ENCODE measurements around the gene CFDP1. TPM values are rescaled to one million over a fixed set of nuclear protein-coding genes. Genes with fewer than 3 reads are reported as not detected.
A peak's percentile ranks its signal among the peaks of the same experiment; 100 is the strongest.

Gene CFDP1
- total RNA-seq, 1 experiment from 2014 or later = 44.7 TPM

GRCh38 chr16:75392906-75393305 is 40.4 kb downstream of the CFDP1 start:
- Mint-ChIP-seq H3K4me1 (ENCODE audit: insufficient read depth, unreplicated experiment) (peaks cover 6% of the 10 kb centered on the region), H3K27ac (ENCODE audit: low read depth, unreplicated experiment) (no peak overlapping the region), H3K27me3 (ENCODE audit: insufficient read depth, unreplicated experiment) (no peaks in the 10 kb centered on the region), H3K4me3 (ENCODE audit: unreplicated experiment) (no peak overlapping the region), H3K9me3 (ENCODE audit: unreplicated experiment) (no peaks in the 10 kb centered on the region), H3K36me3 (ENCODE audit: insufficient read depth, unreplicated experiment) (peaks cover 38% of the 10 kb centered on the region)
- DNase-seq (ENCODE audit: unreplicated experiment) = no peak
- no peak for TF ChIP-seq CTCF (IDR thresholded peaks at IDR 0.05; ENCODE audit: unreplicated experiment)
- CTCF ChIA-PET = interaction anchor here (0.7 to 7.5 kb wide), 7 partner anchors 10 to 282 kb away, joined by 3 to 81 read pairs (median 16); no protein-coding TSS in a partner anchor
- intact Hi-C loops (cut with micrococcal nuclease) = no loop called here
- BruUV-seq (replicated peaks) = TSS peak; percentile 12
- POLR2A ChIA-PET = interaction anchor here (0.6 to 3.3 kb wide), 4 partner anchors 88 to 1341 kb away, joined by 3 to 19 read pairs (median 5); no protein-coding TSS in a partner anchor

GRCh38 chr16:75390926-75391653 is 42.2 kb downstream of the CFDP1 start:
- no peak for TF ChIP-seq CTCF (IDR thresholded peaks at IDR 0.05; ENCODE audit: unreplicated experiment)
- H3K4me1 Mint-ChIP-seq (ENCODE audit: insufficient read depth, unreplicated experiment) = peaks cover 6% of the 10 kb centered on the region
- intact Hi-C loops (cut with micrococcal nuclease) = no loop called here
- ChIA-PET POLR2A (interaction anchor here (0.8 to 1.7 kb wide), 4 partner anchors 86 to 157 kb away, joined by 3 to 4 read pairs (median 3); no protein-coding TSS in a partner anchor), CTCF (interaction anchor here (0.5 to 7.5 kb wide), 10 partner anchors 9 to 192 kb away, joined by 3 to 81 read pairs (median 4); no protein-coding TSS in a partner anchor)
- DNase-seq (ENCODE audit: unreplicated experiment) = no peak
- H3K9me3 Mint-ChIP-seq (ENCODE audit: unreplicated experiment) = no peaks in the 10 kb centered on the region
- H3K27me3 Mint-ChIP-seq (ENCODE audit: insufficient read depth, unreplicated experiment) = no peaks in the 10 kb centered on the region
- no peak overlapping the region for H3K4me3 Mint-ChIP-seq (ENCODE audit: unreplicated experiment)
- peaks cover 38% of the 10 kb centered on the region for H3K36me3 Mint-ChIP-seq (ENCODE audit: insufficient read depth, unreplicated experiment)
- H3K27ac Mint-ChIP-seq (ENCODE audit: low read depth, unreplicated experiment) = no peak overlapping the region
- BruUV-seq (replicated peaks) = no TSS peak

- Mint-ChIP-seq H3K4me3 (ENCODE audit: unreplicated experiment) (no peak overlapping the region), H3K9me3 (ENCODE audit: unreplicated experiment) (no peaks in the 10 kb centered on the region), H3K27me3 (ENCODE audit: insufficient read depth, unreplicated experiment) (no peaks in the 10 kb centered on the region), H3K4me1 (ENCODE audit: insufficient read depth, unreplicated experiment) (peaks cover 12% of the 10 kb centered on the region), H3K36me3 (ENCODE audit: insufficient read depth, unreplicated experiment) (peaks cover 30% of the 10 kb centered on the region), H3K27ac (ENCODE audit: low read depth, unreplicated experiment) (peak overlapping the region; percentile 35)
- DNase-seq (ENCODE audit: unreplicated experiment) = no peak
- POLR2A ChIA-PET = interaction anchor here (0.7 kb wide), 1 partner anchor 162 kb away, joined by 3 read pairs; no protein-coding TSS in a partner anchor
- no peak for TF ChIP-seq CTCF (IDR thresholded peaks at IDR 0.05; ENCODE audit: unreplicated experiment)
- CTCF ChIA-PET = interaction anchor here (1.0 to 7.5 kb wide), 6 partner anchors 9 to 190 kb away, joined by 3 to 81 read pairs (median 16); no protein-coding TSS in a partner anchor
- BruUV-seq (replicated peaks) = no TSS peak
- intact Hi-C loops (cut with micrococcal nuclease) = no loop called here
Measured at GRCh38 chr16:75389096-75389690, 44.1 kb downstream of the CFDP1 start.

- TF ChIP-seq CTCF (IDR thresholded peaks at IDR 0.05; ENCODE audit: unreplicated experiment) = no peak
- peaks cover 6% of the 10 kb centered on the region for H3K4me1 Mint-ChIP-seq (ENCODE audit: insufficient read depth, unreplicated experiment)
- intact Hi-C loops (cut with micrococcal nuclease) = no loop called here
- ChIA-PET POLR2A (interaction anchor here (0.9 kb wide), 3 partner anchors 46 to 138 kb away, joined by 3 read pairs; partner anchors contain the start of gene CFDP1), CTCF (interaction anchor here (1.3 to 8.7 kb wide), 4 partner anchors 14 to 189 kb away, joined by 4 to 106 read pairs (median 19); no protein-coding TSS in a partner anchor)
- DNase-seq (ENCODE audit: unreplicated experiment) = no peak
- no peak overlapping the region for H3K27ac Mint-ChIP-seq (ENCODE audit: low read depth, unreplicated experiment)
- H3K9me3 Mint-ChIP-seq (ENCODE audit: unreplicated experiment) = no peaks in the 10 kb centered on the region
- no TSS peak for BruUV-seq (replicated peaks)
- no peak overlapping the region for H3K4me3 Mint-ChIP-seq (ENCODE audit: unreplicated experiment)
- H3K36me3 Mint-ChIP-seq (ENCODE audit: insufficient read depth, unreplicated experiment) = peaks cover 29% of the 10 kb centered on the region
- H3K27me3 Mint-ChIP-seq (ENCODE audit: insufficient read depth, unreplicated experiment) = no peaks in the 10 kb centered on the region
Measured at GRCh38 chr16:75387951-75388350, 45.4 kb downstream of the CFDP1 start.

Measured in MCF 10A (cell line).